ENCODE data around the gene BPGM.
"Not testable (repeated sequence)": the region's sequence is repeated elsewhere in the genome, so short reads cannot be mapped to it uniquely, and the experiment has no call there.

The BPGM gene

GRCh38 chr7:134667899-134668298 lies 21.2 kb downstream of the BPGM start:
- no peak for DNase-seq

GRCh38 chr7:134669388-134669787 lies 22.7 kb downstream of the BPGM start:
- DNase-seq, result peak; percentile 48

GRCh38 chr7:134669845-134670373 lies 23.3 kb downstream of the BPGM start:
- DNase-seq, result peak; percentile 95

- DNase-seq, result no peak
Measured at GRCh38 chr7:134671609-134672008, 25.0 kb downstream of the BPGM start.

GRCh38 chr7:134674424-134674823 lies 27.8 kb downstream of the BPGM start:
- DNase-seq, result no peak

GRCh38 chr7:134676743-134677142 lies 30.1 kb downstream of the BPGM start:
- DNase-seq, result no peak

- no peak for DNase-seq
Measured at GRCh38 chr7:134678115-134678514, 31.5 kb downstream of the BPGM start.

GRCh38 chr7:134679006-134679405 lies 32.4 kb downstream of the BPGM start:
- no peak for DNase-seq

GRCh38 chr7:134684165-134684564 lies 37.5 kb downstream of the BPGM start:
- no peak for DNase-seq

- DNase-seq, result no peak
Measured at GRCh38 chr7:134685250-134685649, 38.6 kb downstream of the BPGM start.

GRCh38 chr7:134686786-134687185 lies 40.1 kb downstream of the BPGM start:
- DNase-seq, result no peak

GRCh38 chr7:134689550-134689949 lies 42.9 kb downstream of the BPGM start:
- not testable (repeated sequence) for DNase-seq

- DNase-seq, result no peak
Measured at GRCh38 chr7:134690016-134690415, 43.4 kb downstream of the BPGM start.

- no peak for DNase-seq
Measured at GRCh38 chr7:134690614-134691504, 44.2 kb downstream of the BPGM start.

GRCh38 chr7:134691546-134692343 lies 45.1 kb downstream of the BPGM start:
- DNase-seq, result no peak

GRCh38 chr7:134692344-134692705 lies 45.7 kb downstream of the BPGM start:
- no peak for DNase-seq

GRCh38 chr7:134693256-134693655 lies 46.6 kb downstream of the BPGM start:
- peak; percentile 59 for DNase-seq

GRCh38 chr7:134694299-134694698 lies 47.6 kb downstream of the BPGM start:
- no peak for DNase-seq

- DNase-seq, result no peak
Measured at GRCh38 chr7:134694767-134695166, 48.1 kb downstream of the BPGM start.

- no peak for DNase-seq
Measured at GRCh38 chr7:134695321-134695860, 48.7 kb downstream of the BPGM start.

- DNase-seq, result no peak
Measured at GRCh38 chr7:134696261-134696660, 49.6 kb downstream of the BPGM start.

GRCh38 chr7:134697205-134697886 lies 50.7 kb downstream of the BPGM start:
- DNase-seq, result no peak

- DNase-seq, result no peak
Measured at GRCh38 chr7:134698481-134698880, 51.8 kb downstream of the BPGM start.
